SK-N-SH (cell line): ENCODE measurements around the gene LMAN2. TPM values are rescaled to one million over a fixed set of nuclear protein-coding genes. Genes with fewer than 3 reads are reported as not detected.
"Not testable (repeated sequence)": the region's sequence is repeated elsewhere in the genome, so short reads cannot be mapped to it uniquely, and the experiment has no call there.

ENCODE experiments used
- CTCF ChIA-PET: fragments of 300-600, 350-600 bp; formaldehyde crosslinking; extraction: SDS; loops from one replicate; lab custom pipeline; 2021; lab: Yijun Ruan, JAX
- POLR2A ChIA-PET: fragments of 350-600 bp; sonication (Branson Sonifier 250); formaldehyde crosslinking; extraction: SDS; loops from one replicate; lab custom pipeline; 2020; ENCODE audit warnings: antibody characterized with exemption, inconsistent platforms; lab: Yijun Ruan, JAX
- DNase-seq: peaks from one replicate; pipeline ENCODE4 v3.0.0; 2012
- H2AFZ ChIP-seq: fragments of 200-600 bp; sonication (generic); 2 replicates; pipeline ENCODE4 v1.8.1; 2016; ENCODE audit warnings: antibody characterized with exemption, mild to moderate bottlenecking, low read depth
- H3F3A ChIP-seq: fragments of 200-600 bp; sonication (generic); replicated peaks from 2 replicates; pipeline ENCODE3; 2016; ENCODE audit warnings: antibody characterized with exemption, mild to moderate bottlenecking; ENCODE audit not compliant: insufficient read depth
- H3K27ac ChIP-seq, 2 experiments: fragments of 200-500 bp in 1 of 2; fragments of 200-600 bp in 1 of 2; sonication (Bioruptor generic) in 1 of 2; sonication (generic), shearing (Covaris generic) in 1 of 2; 2 replicates each; pipeline versions ENCODE4 v1.5.1 to v1.6.1; 2014 to 2016; ENCODE audit warnings: low read depth in 2 of 2, inconsistent platforms in 1 of 2, low read length in 1 of 2, mild to moderate bottlenecking in 1 of 2, mixed read lengths in 1 of 2
- H3K27me3 ChIP-seq: fragments of 200-600 bp; sonication (generic), shearing (Covaris generic); 2 replicates; pipeline ENCODE4 v1.6.1; 2016; ENCODE audit warnings: mixed run types; ENCODE audit not compliant: insufficient read depth
- H3K36me3 ChIP-seq, 2 experiments: fragments of 200-500 bp in 1 of 2; fragments of 200-600 bp in 1 of 2; sonication (Bioruptor generic) in 1 of 2; sonication (generic) in 1 of 2; replicated peaks in 1 of 2; 2 replicates each; pipeline versions ENCODE3 to v1.5.1; 2014 to 2016; ENCODE audit warnings: low read length in 1 of 2, mild to moderate bottlenecking in 1 of 2; ENCODE audit not compliant: insufficient read depth in 2 of 2, control insufficient read depth in 1 of 2
- H3K4me1 ChIP-seq, 2 experiments: fragments of 200-500 bp in 1 of 2; fragments of 200-600 bp in 1 of 2; sonication (Bioruptor generic) in 1 of 2; sonication (generic), shearing (Covaris generic) in 1 of 2; 2 replicates each; pipeline versions ENCODE4 v1.5.1 to v1.6.1; 2014 to 2016; ENCODE audit warnings: low read depth in 1 of 2, low read length in 1 of 2, mixed run types in 1 of 2; ENCODE audit not compliant: insufficient read depth in 2 of 2, control insufficient read depth in 1 of 2
- H3K4me2 ChIP-seq: fragments of 200-600 bp; sonication (generic), shearing (Covaris generic); 2 replicates; pipeline ENCODE4 v1.6.1; 2017; ENCODE audit warnings: mixed run types
- H3K4me3 ChIP-seq, 2 experiments: fragments of 200-500 bp in 1 of 2; fragments of 200-600 bp in 1 of 2; sonication (Bioruptor generic) in 1 of 2; sonication (generic), shearing (Covaris generic) in 1 of 2; 2 replicates each; pipeline versions ENCODE4 v1.5.1 to v1.8.1; 2014 to 2016; ENCODE audit warnings: low read depth in 2 of 2, inconsistent platforms in 1 of 2, low read length in 1 of 2, mild to moderate bottlenecking in 1 of 2, mixed read lengths in 1 of 2, moderate library complexity in 1 of 2
- H3K79me2 ChIP-seq: fragments of 200-600 bp; sonication (generic); 2 replicates; pipeline ENCODE4 v1.8.1; 2017; ENCODE audit warnings: mild to moderate bottlenecking; ENCODE audit not compliant: insufficient read depth
- H3K9ac ChIP-seq: fragments of 200-600 bp; sonication (generic); 2 replicates; pipeline ENCODE4 v1.6.1; 2017; ENCODE audit warnings: mixed run types
- H3K9me2 ChIP-seq: fragments of 200-600 bp; sonication (generic); 2 replicates; pipeline ENCODE4 v1.6.1; 2017; ENCODE audit warnings: mixed run types
- H3K9me3 ChIP-seq: fragments of 200-600 bp; sonication (generic); 2 replicates; pipeline ENCODE4 v1.6.1; 2017; ENCODE audit warnings: mixed run types, mild to moderate bottlenecking, moderate library complexity
- H4K20me1 ChIP-seq: fragments of 200-600 bp; sonication (generic); 2 replicates; pipeline ENCODE4 v1.6.1; 2017; ENCODE audit warnings: mild to moderate bottlenecking, mixed run types; ENCODE audit not compliant: insufficient read depth
- FOSL2 ChIP-seq: IDR thresholded peaks from 2 replicates; pipeline ENCODE4 v1.4.0; 2012; ENCODE audit warnings: low read depth, mild to moderate bottlenecking, moderate library complexity, borderline replicate concordance
- GATA2 ChIP-seq: sonication (generic); formaldehyde crosslinking; IDR thresholded peaks from 2 replicates; pipeline ENCODE4 v1.5.0; 2020; ENCODE audit warnings: mild to moderate bottlenecking, missing genetic modification reagents
- JUND ChIP-seq: IDR thresholded peaks from 2 replicates; pipeline ENCODE4 v1.4.0; 2012
- MXI1 ChIP-seq: IDR thresholded peaks from 2 replicates; pipeline ENCODE4 v1.6.1; 2012; ENCODE audit warnings: mild to moderate bottlenecking, low read depth, low read length, improper control_type of control experiment
- NFIC ChIP-seq: IDR thresholded peaks from 2 replicates; pipeline ENCODE4 v1.4.0; 2012; ENCODE audit warnings: borderline replicate concordance
- POLR2AphosphoS5 ChIP-seq: IDR thresholded peaks from 2 replicates; pipeline ENCODE4 v1.6.1; 2012; ENCODE audit warnings: low read depth, low read length
- RCOR1 ChIP-seq: fragments of 150-350 bp; IDR thresholded peaks from 2 replicates; pipeline ENCODE4 v1.6.1; 2017; ENCODE audit warnings: antibody characterized with exemption, low read length
- REST ChIP-seq: IDR thresholded peaks from 2 replicates; pipeline ENCODE4 v1.6.1; 2012; ENCODE audit warnings: mild to moderate bottlenecking, low read depth, low read length, moderate library complexity
- TAF1 ChIP-seq: IDR thresholded peaks from 2 replicates; pipeline ENCODE4 v1.6.1; 2012; ENCODE audit warnings: low read depth, mild to moderate bottlenecking, low read length, moderate library complexity, borderline replicate concordance
- USF2 ChIP-seq: fragments of 150-350 bp; IDR thresholded peaks from 2 replicates; pipeline ENCODE4 v1.6.1; 2017; ENCODE audit warnings: antibody characterized with exemption, low read length, low read depth, borderline replicate concordance
- ZBTB33 ChIP-seq: IDR thresholded peaks from 2 replicates; pipeline ENCODE4 v1.4.0; 2012; ENCODE audit warnings: low read depth, borderline replicate concordance
- WGBS: methylation state at CpG from one replicate; pipeline ENCODE4 v1.1.6; 2017; ENCODE audit warnings: low lambda C conversion rate; 5-methylcytosine and 5-hydroxymethylcytosine counted together
- polyA plus RNA-seq, 3 experiments: library from polyadenylated mRNA; depleted of rRNA; stranded (reverse); fragments of >200 nt; gene quantifications; 2 replicates each; pipeline ENCODE4 v1.2.3, GENCODE V29; 2012

Gene LMAN2
- polyA plus RNA-seq, 1 of the 3 experiments (the other 2 are of a cell fraction), result 500 TPM

- TF ChIP-seq REST, result no peak
- TF ChIP-seq TAF1, result no peak
- no peak for TF ChIP-seq NFIC
- no peak for TF ChIP-seq POLR2AphosphoS5
- TF ChIP-seq ZBTB33, result no peak
- no peak for TF ChIP-seq MXI1
- no peak for TF ChIP-seq JUND
- TF ChIP-seq USF2, result no peak
- no peak for TF ChIP-seq FOSL2
- no peak for TF ChIP-seq RCOR1
Measured at GRCh38 chr5:177307544-177308363, 43.7 kb downstream of the LMAN2 start (continued).

- no peak overlapping the region for H2AFZ ChIP-seq
- CTCF ChIA-PET, result interaction anchor here (0.8 to 4.3 kb wide), 6 partner anchors 10 to 646 kb away, joined by 3 to 39 read pairs (median 4); no protein-coding TSS in a partner anchor
- H3K27ac ChIP-seq, result no peak overlapping the region
- peaks cover 4 to 39% of the 10 kb centered on the region in 2 experiments; a peak in 1 of 4 replicates for H3K4me1 ChIP-seq
- H3K4me2 ChIP-seq, result no peak overlapping the region
- peaks cover 36% of the 10 kb centered on the region for H4K20me1 ChIP-seq
- H3K9ac ChIP-seq, result no peak overlapping the region
- WGBS, result 82% methylated on average over 12 of the region's 15 CpGs
- H3F3A ChIP-seq, result peaks cover 22% of the 10 kb centered on the region
- no peak for DNase-seq
- no peaks in the 10 kb centered on the region for H3K9me2 ChIP-seq
- POLR2A ChIA-PET, result no interaction called here
- no peak overlapping the region for H3K4me3 ChIP-seq
- peaks cover 96% of the 10 kb centered on the region for H3K79me2 ChIP-seq
- H3K36me3 ChIP-seq, result peaks cover 22 to 25% of the 10 kb centered on the region in 2 experiments
- TF ChIP-seq GATA2 (CRISPR knock-in tag) (no peak), POLR2AphosphoS5 (0 out of 2 replicates have a peak, but pooled peaks have one; percentile 29)
- H3K27me3 ChIP-seq, result no peaks in the 10 kb centered on the region
- H3K9me3 ChIP-seq, result no peaks in the 10 kb centered on the region
Measured at GRCh38 chr5:177306674-177307543, 44.6 kb downstream of the LMAN2 start.

GRCh38 chr5:177306103-177306640 is 45.3 kb downstream of the LMAN2 start:
- POLR2A ChIA-PET, H3K9me3 ChIP-seq, H2AFZ ChIP-seq, H3K27ac ChIP-seq, H3K9ac ChIP-seq, H3K9me2 ChIP-seq, DNase-seq, H3K27me3 ChIP-seq, H3K4me3 ChIP-seq: not testable (repeated sequence)
- Histone ChIP-seq H3K79me2 (peaks cover 92% of the 10 kb centered on the region), H3K4me2 (0 out of 2 replicates have a peak overlapping the region, but pooled peaks have one; percentile 98), H3K4me1 (peaks cover 4 to 40% of the 10 kb centered on the region in 2 experiments; a peak in 1 of 4 replicates), H3F3A (peaks cover 17% of the 10 kb centered on the region), H3K36me3 (peaks cover 29 to 33% of the 10 kb centered on the region in 2 experiments), H4K20me1 (peaks cover 36% of the 10 kb centered on the region)
- CTCF ChIA-PET, result interaction anchor here (0.8 to 2.3 kb wide), 2 partner anchors 97 to 645 kb away, joined by 3 to 6 read pairs; no protein-coding TSS in a partner anchor
- WGBS, result 95% methylated on average over 11 of the region's 11 CpGs
